AG09319 (cell line): ENCODE measurements around the gene DDX59.
A peak's percentile ranks its signal among the peaks of the same experiment; 100 is the strongest.

Experiments used
- DNase-seq: peaks from one replicate; pipeline ENCODE4 v3.0.0-alpha.2; 2010; ENCODE audit warnings: low read depth; ENCODE audit errors: extremely low read depth
- TF ChIP-seq, protein P1 (sequence below): IDR thresholded peaks from 2 replicates; pipeline ENCODE4 v1.5.1; 2011; ENCODE audit warnings: low read depth, mild to moderate bottlenecking, inconsistent platforms, low read length, moderate library complexity

Gene DDX59

DNA sequence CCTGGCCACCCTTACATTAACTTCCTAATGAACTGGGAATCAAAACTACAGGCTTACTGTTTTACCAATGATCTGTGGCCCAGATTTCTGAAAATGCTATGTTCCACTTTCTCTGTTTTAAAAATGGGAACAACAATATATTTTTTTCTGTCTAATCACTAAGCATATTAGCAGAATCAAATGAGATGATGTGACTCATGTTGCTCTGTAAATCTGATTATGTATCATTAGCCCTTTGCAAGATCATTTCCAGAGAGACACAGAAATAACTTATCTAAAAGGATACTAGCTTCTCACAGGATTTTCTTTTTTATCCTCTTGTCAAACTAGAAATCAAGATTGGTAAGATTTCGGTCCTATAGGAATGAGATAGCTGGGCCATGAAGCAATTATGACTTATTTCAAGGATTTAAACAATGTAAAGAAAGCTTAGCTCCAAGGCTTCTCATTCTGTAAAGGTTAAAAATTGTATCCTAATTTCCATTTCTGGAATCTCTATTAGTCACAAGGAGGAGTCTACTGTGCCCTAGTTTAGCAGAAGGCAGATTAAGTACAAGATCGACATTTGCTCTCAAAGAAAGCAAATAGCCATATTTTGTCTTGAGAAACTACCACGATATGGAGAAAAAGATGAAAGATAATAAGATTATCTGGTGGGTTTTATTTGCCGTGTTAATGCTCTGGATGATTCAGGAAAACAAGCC is 36.6 kb upstream of the DDX59 start:
- DNase-seq = no peak
- TF ChIP-seq, protein P1, sequence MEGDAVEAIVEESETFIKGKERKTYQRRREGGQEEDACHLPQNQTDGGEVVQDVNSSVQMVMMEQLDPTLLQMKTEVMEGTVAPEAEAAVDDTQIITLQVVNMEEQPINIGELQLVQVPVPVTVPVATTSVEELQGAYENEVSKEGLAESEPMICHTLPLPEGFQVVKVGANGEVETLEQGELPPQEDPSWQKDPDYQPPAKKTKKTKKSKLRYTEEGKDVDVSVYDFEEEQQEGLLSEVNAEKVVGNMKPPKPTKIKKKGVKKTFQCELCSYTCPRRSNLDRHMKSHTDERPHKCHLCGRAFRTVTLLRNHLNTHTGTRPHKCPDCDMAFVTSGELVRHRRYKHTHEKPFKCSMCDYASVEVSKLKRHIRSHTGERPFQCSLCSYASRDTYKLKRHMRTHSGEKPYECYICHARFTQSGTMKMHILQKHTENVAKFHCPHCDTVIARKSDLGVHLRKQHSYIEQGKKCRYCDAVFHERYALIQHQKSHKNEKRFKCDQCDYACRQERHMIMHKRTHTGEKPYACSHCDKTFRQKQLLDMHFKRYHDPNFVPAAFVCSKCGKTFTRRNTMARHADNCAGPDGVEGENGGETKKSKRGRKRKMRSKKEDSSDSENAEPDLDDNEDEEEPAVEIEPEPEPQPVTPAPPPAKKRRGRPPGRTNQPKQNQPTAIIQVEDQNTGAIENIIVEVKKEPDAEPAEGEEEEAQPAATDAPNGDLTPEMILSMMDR = no peak

DNA sequence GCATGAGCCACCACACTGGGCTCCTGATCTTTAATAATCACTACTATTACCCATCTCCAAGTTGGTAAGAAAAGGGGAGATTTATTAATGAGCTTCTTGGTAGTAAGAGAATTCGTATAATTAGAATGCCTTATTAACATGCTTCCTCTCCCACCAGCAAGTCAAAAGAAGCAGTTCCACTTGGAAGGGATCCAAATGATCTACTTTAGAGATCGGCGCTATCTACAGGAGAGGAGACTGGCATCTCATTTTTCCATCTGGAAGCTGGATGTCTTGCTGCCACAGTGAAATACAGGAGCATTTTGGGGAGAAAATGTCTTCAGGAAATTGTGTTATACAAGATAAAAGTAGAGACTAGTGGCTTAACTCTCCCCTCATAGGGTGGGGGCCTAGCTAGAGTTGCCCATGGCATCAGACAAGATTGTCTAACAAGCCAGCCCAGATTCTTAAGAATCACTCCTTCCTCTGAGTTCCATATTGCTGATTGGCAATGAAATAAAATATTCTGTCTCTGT is 35.3 kb upstream of the DDX59 start:
- TF ChIP-seq, protein P1 = no peak
- DNase-seq = no peak

DNA sequence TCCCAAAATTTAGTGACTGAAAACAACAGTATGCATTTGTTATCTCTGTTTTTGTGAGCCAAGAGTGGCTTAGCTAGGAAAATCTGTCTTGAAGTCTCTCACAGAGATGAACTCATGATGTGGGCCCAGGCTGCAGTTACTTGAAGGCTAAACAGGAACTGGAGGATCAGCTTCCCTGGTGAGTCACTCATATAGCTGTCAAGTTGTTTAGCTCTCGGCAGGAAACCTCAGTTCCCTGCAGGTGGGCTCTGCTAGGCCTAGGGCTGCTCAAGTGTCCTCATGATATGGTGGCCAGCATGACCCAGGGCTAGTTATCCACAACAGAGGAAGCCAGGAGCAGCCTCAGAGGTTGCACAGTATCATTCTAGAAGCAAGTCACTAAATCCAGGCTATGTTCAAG is 30.2 kb upstream of the DDX59 start:
- peak; percentile 14 for DNase-seq

DNA sequence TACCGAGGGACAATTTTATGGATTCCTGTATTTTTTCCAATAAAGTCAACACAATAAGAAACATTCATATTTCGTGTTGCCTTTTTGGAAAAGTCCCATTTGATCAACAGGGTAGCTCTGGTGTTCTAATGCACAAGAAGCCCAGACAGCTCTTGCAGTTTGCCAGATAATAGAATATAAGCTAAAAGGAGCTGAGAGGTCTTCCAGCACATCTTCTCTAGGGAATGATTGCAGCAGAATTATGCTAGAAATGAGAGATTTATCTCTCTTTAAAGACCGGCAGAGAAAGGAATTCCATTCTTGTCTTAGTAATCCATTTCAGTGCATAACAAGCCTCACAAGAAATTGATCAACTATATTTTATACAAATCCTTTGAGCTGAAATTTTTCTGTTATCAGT is 25.0 kb upstream of the DDX59 start:
- TF ChIP-seq, protein P1 = no peak

More for the DNA sequence above, 30.2 kb upstream of the DDX59 start:
- TF ChIP-seq, protein P1 = no peak

DNA sequence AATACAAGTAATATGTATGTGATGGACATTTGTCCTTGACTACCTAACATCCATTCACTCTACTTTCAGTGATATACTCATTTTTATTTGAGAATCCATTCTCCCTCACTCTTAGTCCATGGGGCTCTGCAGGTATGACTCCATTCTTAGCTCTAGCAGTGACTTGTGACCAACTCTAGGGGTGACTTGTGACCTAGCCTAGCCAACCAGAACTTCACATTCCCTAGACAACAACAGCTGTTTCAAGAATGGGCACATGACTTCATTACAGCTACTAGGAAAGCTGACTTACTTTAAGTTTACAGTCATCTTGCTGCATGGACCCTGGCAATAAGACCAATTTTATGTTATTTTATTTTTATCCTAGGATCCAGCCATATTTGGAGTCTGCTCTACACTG is 23.6 kb upstream of the DDX59 start:
- TF ChIP-seq, protein P1 = no peak
- DNase-seq = no peak

More for the DNA sequence above, 25.0 kb upstream of the DDX59 start:
- DNase-seq = no peak

DNA sequence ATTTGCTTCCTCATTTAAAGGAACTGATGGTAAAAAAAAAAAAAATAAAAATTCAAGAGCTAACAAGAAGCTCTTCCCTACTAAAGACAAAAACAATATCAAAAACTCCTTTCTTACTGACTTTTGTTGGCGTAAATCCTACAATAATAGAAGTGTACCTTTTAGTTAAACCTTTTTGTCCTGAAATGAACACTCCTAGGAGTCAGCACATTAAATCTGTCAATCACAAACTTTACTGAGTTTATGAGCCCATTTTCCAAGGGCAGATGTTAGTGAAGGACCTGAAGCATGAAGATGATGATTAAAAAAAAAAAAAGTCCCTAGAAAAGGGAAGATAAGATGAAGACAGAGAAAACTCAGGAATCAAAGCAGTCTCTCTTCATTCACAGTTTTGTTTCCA is 22.6 kb upstream of the DDX59 start:
- DNase-seq = no peak
- TF ChIP-seq, protein P1 = no peak

DNA sequence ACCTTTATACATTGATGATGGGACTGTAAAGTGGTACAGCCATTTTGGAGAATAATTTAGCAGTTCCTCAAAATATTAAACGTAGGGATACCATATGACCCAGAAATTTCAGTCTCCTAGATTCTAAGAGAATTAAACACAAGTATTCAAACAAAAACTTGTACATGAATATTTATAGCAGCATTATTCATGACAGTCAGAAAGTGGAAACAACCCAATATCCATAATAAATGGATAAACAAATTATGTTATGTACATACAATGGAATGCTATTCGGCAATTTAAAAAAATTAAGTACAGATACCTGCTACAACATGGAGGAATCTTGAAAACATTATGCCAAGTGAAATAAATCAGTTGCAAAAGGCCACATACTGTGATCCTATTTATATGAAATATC is 16.9 kb upstream of the DDX59 start:
- TF ChIP-seq, protein P1 = no peak

More for the DNA sequence above, 16.9 kb upstream of the DDX59 start:
- DNase-seq = no peak
